NCI-H146 treated with DMSO at 0.1 percent for 48 hours (cell line): ENCODE data around the gene STXBP5.
"Not testable (repeated sequence)": the region's sequence is repeated elsewhere in the genome, so short reads cannot be mapped to it uniquely, and the experiment has no call there.

Experiments used
- DNase-seq: peaks from one replicate; lab custom pipeline; 2025; ENCODE audit not compliant: unreplicated experiment; lab: John Stamatoyannopoulos, UW

The STXBP5 gene

DNA sequence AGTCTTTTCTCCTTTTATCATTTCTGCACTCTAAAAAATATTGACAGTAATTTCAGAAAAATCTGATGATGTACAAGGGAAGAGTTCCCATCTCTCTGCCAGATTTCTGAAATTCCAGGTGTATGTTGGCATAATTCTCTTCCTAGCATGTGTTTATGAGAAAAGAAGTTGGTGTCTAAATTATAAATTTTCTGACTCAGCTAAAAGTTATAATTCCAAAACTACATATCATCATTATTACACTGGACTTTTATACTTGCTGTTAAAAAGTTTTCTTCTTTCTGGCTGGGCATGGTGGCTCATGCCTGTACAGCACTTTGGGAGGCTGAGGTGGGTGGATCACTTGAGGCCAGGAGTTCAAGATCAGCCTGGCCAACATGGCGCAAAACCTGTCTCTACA lies 168.6 kb downstream of the STXBP5 start:
- DNase-seq = no peak

- no peak for DNase-seq
These were observed 174.6 kb downstream of the STXBP5 start for GRCh38 chr6:147378819-147379218.

GRCh38 chr6:147380841-147381240 lies 176.6 kb downstream of the STXBP5 start:
- not testable (repeated sequence) for DNase-seq

DNA sequence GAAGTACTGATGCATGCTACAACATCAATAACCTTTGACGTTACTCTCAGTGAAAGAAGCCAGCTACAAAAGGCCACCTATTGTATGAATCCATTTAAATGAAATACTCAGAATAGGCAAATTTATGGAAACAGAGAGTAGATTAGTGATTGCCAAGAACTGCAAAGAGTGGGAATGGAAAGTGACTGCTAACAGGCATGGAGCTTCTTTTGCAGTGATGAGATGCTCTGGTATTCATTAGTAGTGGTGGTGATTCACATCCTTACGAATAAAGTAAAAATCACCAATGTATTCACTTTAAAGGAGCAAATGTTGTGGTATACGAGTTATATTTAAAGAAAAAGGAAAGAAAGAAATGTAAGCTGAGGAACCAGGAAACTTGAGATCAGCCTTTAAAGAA lies 177.5 kb downstream of the STXBP5 start:
- DNase-seq = no peak

DNA sequence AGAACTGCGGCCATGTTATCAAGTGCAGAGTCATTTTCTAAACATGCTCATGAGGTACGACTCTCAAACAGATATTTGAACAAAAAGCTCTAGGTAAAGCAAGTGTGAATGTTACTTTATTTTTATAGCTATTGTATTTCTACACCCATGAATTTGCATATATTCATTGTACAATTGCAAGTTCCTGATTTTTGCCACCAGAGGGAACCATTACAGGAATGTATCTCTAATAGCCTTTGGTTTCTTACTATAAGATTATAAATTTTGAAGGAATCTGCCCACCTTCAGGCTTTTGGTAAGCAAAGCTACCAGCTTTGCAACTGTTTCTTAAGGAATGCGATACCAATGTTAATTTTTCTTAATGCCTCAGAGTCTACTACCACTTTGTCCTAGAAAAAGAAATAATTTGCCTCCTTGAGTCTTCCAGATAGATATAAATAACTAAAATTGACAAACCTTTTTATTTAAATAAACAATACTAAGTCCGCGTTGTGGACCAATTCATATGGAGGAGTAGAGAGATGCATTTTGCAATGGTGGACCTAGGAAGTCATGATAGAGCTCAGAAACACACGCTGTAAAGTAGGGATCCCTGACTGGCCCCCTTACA lies 178.8 kb downstream of the STXBP5 start:
- peak; percentile 13 for DNase-seq

DNA sequence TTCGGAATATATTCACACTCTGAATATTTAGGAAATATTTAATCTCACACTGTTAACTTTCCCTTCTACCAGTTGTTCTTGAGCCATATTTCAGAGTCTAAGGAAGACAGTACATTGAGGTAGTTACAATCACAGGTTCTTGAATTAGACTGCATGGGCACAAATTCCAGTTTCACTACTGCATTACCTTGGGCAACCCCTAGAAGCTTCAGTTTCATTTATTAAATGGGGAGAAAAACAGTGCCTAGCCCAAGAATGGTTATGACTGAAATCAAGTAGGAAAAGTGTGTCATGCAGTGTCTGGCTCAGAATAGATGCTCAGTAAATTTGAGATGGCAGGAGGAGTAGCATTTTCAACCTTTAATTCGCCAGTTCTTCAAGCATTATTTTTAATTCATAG lies 179.8 kb downstream of the STXBP5 start:
- no peak for DNase-seq

- no peak for DNase-seq
These were observed 180.8 kb downstream of the STXBP5 start for GRCh38 chr6:147384737-147385710.

DNA sequence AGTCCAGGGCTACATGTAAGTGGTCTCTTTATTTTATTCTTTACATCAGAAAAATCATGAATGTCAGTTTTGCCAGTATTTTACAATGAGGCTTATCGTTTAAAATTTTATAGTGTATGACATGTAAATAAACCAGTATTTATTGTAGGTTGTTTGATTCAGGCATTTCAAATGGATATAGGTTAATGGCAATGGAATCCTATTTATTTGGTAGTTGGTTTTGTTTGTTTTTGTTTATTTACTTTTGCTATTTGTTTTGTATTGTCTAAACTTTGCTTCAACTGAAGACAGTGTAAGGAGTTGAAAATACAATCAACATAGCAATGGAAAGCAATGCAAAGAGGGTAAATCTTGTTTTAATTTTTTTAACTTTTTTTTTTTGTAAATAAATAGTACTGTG lies 185.2 kb downstream of the STXBP5 start:
- DNase-seq = no peak

DNA sequence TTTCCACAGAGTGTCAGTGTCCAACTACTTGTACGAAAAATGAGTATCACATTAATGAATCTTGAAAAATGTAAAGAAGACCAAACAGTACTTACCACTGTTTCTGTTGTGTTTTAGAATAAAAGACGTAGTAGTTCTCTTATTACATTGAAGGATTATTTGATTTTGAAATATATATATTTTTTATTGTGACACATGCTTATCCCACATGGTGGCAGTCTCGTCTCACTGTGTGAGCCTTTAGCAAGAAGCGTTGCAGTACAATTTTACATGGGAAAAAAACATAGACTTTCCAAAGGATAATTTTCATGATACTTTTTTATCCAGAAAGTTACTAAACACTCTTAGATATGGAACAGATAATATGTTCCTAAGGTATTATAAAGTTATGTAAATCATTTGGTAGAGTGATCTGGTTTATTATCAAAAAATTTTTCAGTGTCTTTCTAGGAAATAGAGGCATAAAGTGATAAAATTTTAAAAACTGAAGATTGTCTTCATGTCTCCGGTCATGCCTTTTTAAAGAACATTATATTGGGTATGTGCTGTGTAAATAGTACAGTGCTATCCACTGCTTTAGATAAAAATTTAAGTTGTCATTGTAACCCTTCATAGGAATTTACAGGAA lies 186.8 kb downstream of the STXBP5 start:
- DNase-seq = peak; percentile 35

DNA sequence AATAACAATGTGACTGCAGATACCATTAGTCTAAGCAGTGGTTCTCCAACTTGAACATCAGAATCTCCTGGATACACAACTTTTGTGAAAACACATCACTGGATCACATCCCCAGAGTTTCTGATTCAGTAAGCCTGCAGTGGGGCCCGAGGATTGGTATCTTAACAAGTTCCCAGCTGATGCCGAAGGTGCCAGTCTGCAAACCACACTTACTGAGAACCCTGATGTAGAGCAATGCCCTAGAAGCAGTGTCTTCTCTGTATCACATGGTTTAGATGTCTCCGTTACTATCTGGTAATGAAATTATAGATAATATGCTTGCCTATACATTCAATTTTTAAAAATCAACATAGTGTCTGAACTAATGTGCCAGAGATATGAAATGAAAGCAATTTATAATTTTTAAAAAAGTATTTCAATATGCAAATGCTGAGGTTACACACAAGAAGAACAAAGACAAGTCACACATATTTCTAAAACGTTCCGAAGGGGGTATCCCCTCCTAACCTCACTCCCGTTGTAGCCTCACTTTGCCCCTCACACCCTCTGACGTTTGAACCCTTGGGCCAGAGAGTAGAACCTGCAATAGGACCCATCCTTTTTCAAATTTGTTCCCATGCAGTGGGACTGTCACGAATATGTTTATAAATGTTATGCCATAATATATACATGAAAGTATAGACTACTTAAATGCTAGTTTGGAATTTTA lies 188.9 kb downstream of the STXBP5 start:
- DNase-seq = no peak

DNA sequence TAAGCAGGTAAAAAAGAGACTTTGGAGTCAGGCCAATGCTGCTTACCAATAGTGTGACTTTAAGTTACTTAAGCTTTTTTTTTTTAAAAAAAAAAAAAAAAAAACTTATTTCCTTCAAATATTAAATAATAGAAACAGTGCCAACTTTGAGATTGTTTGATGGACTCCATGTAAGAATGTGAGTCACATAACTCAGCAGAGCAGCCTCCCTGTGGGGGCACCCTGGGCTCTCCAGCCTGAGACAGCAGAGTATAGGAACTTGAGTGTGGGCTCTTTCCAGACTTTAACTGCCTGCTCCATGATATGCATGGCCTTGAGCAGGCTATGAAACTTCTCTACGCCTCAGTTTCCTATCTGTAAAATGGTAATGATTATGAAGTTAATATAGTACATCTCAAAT lies 190.9 kb downstream of the STXBP5 start:
- no peak for DNase-seq

- no peak for DNase-seq
These were observed 193.1 kb downstream of the STXBP5 start for GRCh38 chr6:147397306-147397705.

GRCh38 chr6:147400968-147401367 lies 196.8 kb downstream of the STXBP5 start:
- no peak for DNase-seq

DNA sequence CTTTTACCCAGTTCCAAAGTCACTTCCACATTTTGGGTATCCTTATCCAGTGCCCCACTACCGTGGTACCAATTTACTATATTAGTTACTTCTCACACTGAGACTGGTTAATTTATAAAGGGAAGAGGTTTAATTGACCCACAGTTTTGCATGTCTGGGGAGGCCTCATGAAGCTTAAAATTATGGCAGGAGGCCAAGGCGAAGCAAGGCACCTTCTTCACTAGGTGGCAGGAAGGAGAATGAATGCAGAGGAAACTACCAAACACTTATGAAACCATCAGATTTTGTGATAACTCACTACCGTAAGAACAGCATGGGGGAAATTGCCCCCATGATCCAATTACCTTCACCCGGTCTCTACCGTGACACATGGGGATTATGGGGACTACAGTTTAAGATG lies 197.6 kb downstream of the STXBP5 start:
- no peak for DNase-seq

DNA sequence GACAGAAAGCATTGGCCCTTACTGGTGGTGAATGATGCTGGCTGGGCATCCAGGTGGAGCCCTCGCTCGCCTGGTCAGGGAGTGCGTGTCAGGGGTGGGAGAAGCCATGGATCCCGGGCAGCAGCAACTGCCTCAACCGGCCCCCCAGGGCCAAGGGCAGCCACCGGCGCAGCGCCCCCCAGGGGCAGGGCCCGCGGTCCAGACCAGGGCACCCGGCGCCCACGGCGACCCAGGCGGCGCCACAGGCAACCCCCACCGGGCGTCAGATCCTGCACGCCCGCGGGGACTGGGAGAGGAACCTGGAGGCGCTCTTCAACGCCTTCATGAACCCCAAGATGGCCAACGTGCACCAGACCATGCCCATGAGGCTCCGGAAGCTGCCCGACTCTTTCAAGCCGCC lies 202.6 kb downstream of the STXBP5 start:
- DNase-seq = no peak

DNA sequence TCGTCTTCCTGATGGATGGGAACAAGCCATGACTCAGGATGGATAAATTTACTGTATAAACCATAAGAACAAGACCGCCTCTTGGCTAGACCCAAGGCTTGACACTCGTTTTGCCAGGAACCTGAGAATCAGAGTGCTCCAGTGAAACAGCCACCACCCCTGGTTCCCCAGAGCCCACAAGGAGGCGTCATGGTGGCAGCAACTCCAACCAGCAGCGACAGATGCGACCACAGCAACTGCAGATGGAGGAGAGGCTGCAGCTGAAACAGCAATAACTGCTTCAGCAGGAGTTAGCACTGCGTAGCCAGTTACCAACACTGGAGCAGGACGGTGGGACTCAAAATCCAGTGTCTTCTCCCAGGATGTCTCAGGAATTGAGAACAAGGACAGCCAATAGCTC lies 203.4 kb downstream of the STXBP5 start:
- DNase-seq = no peak

DNA sequence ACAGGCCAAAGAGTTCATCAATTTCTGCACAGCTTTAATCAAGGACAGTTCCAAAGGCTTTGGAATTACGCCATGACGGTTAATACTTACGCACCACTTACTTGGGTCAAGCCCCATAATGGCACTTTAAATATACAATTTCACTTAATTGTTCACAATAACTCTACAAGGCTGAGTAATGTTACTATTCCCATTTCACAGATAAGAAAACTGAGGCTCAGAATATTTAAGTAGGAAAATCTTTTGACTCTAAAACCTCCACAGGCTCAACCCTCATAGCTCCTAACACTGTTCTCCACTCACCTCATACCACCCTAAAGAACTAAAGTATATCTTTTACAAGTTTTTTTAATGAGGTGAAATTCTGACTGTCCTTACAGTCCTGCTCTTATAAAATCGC lies 212.4 kb downstream of the STXBP5 start:
- no peak for DNase-seq

DNA sequence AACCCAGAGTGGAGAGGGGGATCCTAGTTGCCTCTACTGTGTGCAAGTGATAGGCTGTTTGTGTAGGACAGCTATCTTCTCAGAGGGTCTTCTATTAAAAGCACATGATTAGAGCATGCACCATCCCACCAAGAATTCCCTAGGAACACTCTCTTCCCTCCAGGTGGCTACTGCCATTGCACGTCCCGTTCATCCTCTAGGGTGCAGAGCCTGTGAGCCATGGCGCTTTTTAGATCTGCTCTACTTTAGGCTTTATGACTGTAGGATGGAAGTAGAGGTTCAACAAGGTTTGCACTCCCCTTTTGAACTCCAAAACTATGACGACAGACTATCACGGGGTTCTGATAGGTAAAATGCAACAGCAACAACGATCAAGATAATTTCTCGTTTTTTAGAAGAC lies 213.7 kb downstream of the STXBP5 start:
- no peak for DNase-seq

GRCh38 chr6:147418523-147418922 lies 214.3 kb downstream of the STXBP5 start:
- DNase-seq = no peak

DNA sequence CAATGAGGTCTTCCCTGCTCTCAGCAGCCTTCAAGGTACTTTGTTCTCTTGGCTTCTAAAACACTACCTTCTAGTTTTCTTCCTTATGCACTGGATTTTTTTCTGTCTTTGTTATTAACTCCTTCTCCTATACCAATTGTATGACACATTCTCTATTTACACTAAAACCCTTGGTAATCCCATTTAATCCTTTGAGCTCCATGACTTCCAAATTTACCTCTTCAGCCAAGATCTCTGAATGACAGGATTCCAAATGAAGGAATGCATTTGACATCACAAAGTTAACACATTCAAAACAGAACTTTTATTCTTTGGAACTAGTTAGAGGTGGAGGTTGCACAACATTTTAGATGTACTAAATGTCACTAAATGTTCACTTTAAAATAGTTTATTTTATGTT lies 217.7 kb downstream of the STXBP5 start:
- no peak for DNase-seq

DNA sequence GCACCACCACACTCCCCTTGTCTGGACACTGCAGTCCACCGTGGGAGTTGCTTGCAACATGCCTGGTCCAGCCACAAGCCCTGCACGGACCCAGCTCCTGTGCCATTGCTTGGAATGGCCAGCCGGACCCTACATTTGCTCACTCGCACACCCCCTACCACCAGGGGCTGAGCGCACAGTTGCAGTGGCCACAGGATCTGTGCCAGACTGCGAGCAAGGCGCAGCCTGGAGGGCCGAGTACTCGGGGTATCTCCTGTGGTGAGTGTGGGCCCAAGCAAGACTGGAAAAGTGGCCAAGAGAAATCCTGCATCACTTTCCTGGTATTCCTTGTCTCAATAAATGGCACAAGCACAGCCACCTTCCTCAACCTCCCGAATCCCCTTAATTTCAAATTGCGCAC lies 218.9 kb downstream of the STXBP5 start:
- DNase-seq = no peak
